GM15510 (cell line): Measurements from ENCODE around the gene TMEM255B.

Experiments
- POLR2A ChIP-seq: IDR thresholded peaks from 3 replicates; pipeline ENCODE4 v1.6.1; 2011; ENCODE audit warnings: borderline replicate concordance; ENCODE audit not compliant: insufficient read length; ENCODE audit errors: extremely low read depth

Gene TMEM255B

GRCh38 chr13:113834496-113835200 is 75.6 kb downstream of the TMEM255B start:
- no peak for TF ChIP-seq POLR2A

GRCh38 chr13:113835461-113836270 is 76.6 kb downstream of the TMEM255B start:
- no peak for TF ChIP-seq POLR2A

GRCh38 chr13:113836768-113837559 is 77.9 kb downstream of the TMEM255B start:
- TF ChIP-seq POLR2A, result no peak

- no peak for TF ChIP-seq POLR2A
These were observed 78.7 kb downstream of the TMEM255B start for GRCh38 chr13:113837560-113838355.

- TF ChIP-seq POLR2A, result no peak
These were observed 79.7 kb downstream of the TMEM255B start for GRCh38 chr13:113838711-113839201.

- TF ChIP-seq POLR2A, result no peak
These were observed 80.6 kb downstream of the TMEM255B start for GRCh38 chr13:113839536-113840204.

GRCh38 chr13:113840541-113841352 is 81.7 kb downstream of the TMEM255B start:
- no peak for TF ChIP-seq POLR2A

GRCh38 chr13:113841353-113841650 is 82.3 kb downstream of the TMEM255B start:
- TF ChIP-seq POLR2A, result no peak

- TF ChIP-seq POLR2A, result no peak
These were observed 83.5 kb downstream of the TMEM255B start for GRCh38 chr13:113842336-113843062.

- TF ChIP-seq POLR2A, result no peak
These were observed 84.1 kb downstream of the TMEM255B start for GRCh38 chr13:113843063-113843654.

- TF ChIP-seq POLR2A, result no peak
These were observed 85.0 kb downstream of the TMEM255B start for GRCh38 chr13:113843864-113844556.

- TF ChIP-seq POLR2A, result no peak
These were observed 86.0 kb downstream of the TMEM255B start for GRCh38 chr13:113845055-113845454.
